GM06990 (cell line): ENCODE measurements around the gene TGFB1.

Experiments used
- DNase-seq: peaks from one replicate; pipeline ENCODE4 v3.0.0-alpha.2; 2011; ENCODE audit not compliant: insufficient read length; ENCODE audit errors: extremely low read depth
- H3K27me3 ChIP-seq: replicated peaks from 2 replicates; pipeline ENCODE4 v1.6.0; 2011; ENCODE audit warnings: low read length; ENCODE audit not compliant: control insufficient read depth, insufficient read depth
- H3K36me3 ChIP-seq: 2 replicates; pipeline ENCODE4 v1.5.1; 2011; ENCODE audit warnings: low read length; ENCODE audit not compliant: control insufficient read depth, insufficient read depth
- H3K4me3 ChIP-seq: replicated peaks from 2 replicates; pipeline ENCODE4 v1.5.1; 2011; ENCODE audit warnings: low read depth, mild to moderate bottlenecking, control low read depth, low read length
- TF ChIP-seq, protein P1 (sequence below): IDR thresholded peaks from 2 replicates; pipeline ENCODE4 v1.5.1; 2011; ENCODE audit warnings: low read length, control low read depth, mild to moderate bottlenecking, inconsistent platforms; ENCODE audit not compliant: insufficient read depth, poor library complexity, severe bottlenecking

The TGFB1 gene

DNA sequence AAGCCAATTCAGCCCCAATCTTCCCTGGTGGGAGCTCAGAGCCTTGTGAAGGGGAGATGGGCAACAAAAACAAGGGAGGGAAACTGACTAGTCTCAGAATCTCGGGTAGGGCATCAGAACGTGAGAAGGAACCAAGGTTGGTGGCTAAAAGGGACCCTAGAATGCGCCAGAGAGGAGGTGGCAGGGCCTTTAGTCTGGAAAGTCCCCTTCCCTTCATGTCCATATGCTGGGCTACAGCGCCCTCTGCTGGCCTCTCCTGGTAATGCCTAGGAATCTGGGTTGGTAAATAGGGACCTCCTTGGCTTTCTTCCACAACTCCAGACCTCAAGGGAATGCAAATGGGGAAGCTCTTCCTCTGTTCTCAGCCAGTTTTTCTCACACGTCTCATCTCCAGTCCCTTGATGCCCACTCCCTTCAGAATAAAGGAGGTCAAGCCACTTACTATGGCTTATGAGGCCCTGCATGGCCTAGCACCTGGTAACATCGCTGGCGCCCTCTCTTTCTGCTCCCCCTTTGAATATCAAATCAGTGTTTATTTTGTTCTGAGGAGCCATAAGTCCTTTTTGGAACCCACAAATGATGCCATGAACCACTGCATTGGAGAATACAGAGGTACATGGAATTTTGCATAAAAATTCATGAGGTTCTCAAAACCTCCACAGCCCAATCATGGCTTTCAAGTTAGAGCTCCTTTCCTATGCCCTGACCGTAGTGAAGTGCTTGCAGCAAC, 45.1 kb downstream of the TGFB1 start:
- H3K36me3 ChIP-seq, result peaks cover 19% of the 10 kb centered on the region
- H3K27me3 ChIP-seq, result no peaks in the 10 kb centered on the region
- peak; percentile 56 for DNase-seq
- TF ChIP-seq, protein P1, sequence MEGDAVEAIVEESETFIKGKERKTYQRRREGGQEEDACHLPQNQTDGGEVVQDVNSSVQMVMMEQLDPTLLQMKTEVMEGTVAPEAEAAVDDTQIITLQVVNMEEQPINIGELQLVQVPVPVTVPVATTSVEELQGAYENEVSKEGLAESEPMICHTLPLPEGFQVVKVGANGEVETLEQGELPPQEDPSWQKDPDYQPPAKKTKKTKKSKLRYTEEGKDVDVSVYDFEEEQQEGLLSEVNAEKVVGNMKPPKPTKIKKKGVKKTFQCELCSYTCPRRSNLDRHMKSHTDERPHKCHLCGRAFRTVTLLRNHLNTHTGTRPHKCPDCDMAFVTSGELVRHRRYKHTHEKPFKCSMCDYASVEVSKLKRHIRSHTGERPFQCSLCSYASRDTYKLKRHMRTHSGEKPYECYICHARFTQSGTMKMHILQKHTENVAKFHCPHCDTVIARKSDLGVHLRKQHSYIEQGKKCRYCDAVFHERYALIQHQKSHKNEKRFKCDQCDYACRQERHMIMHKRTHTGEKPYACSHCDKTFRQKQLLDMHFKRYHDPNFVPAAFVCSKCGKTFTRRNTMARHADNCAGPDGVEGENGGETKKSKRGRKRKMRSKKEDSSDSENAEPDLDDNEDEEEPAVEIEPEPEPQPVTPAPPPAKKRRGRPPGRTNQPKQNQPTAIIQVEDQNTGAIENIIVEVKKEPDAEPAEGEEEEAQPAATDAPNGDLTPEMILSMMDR, result peak; percentile 89
- H3K4me3 ChIP-seq, result peak overlapping the region; percentile 80

DNA sequence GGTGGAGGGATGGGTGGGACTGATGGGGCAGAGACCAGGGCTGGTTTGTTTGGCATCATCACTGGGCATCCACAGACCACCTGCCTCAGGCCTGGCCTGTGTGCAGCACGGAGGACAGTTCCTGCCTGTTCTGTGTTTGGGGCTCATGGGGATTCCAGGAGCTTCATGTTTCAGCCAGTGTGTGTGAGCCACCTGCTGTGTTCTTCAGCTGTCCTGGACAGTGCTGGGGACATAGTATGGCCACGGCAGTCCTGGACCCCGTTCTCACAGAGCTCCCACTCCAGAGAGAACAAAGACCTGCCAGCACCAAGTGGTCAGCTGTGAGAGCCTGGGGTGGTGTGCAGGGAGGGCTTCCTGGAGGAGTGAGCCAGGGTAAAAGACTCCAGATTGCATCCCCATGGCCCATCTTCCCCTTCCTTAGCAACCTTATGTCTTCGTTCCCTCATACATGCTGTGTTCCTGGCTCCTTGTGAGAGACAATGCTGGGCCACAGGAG, 45.7 kb downstream of the TGFB1 start:
- peaks cover 16% of the 10 kb centered on the region for H3K36me3 ChIP-seq

DNA sequence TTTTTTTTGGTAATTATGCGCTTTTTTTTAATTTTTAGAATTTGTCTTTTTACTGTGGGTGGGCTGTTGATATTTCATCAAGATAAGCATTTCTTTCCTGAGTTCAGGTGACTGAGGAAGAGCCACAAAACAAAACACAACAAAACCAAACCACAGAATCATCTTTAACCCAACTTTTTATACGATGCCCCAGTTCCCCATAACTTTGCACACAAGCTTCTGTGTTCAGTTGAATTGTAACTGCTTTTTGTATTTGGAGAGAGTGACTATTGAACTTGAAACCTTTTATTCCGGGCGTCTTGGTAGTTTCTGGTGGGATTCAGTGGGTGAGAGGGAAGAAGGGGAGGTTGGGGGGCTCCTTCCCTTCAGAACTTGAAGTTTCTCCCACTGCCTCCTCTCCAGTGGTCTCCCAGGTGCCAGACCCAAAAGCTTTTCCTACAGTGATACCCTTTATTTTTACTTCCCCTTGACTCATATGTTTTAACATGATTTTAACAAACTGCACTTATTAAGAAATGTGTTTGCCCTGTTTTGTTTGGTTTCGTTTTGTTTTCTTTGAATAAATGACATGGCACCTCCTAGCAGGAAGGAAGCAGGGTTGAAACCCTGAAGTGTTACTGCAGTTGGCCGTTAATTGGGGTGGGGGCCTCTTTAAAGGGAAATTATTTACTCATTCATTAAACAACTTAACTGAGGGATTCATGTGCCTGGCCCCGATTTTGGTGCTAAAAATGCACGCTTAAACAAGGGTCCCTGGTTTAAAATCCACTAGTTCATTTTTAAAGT, 46.4 kb downstream of the TGFB1 start:
- TF ChIP-seq, protein P1, result no peak
- Histone ChIP-seq H3K27me3 (no peaks in the 10 kb centered on the region), H3K36me3 (peaks cover 15% of the 10 kb centered on the region), H3K4me3 (no peak overlapping the region)
- DNase-seq, result no peak

More for the DNA sequence above, 45.7 kb downstream of the TGFB1 start:
- Histone ChIP-seq H3K4me3 (no peak overlapping the region), H3K27me3 (no peaks in the 10 kb centered on the region)
- DNase-seq, result no peak
- TF ChIP-seq, protein P1, result no peak

DNA sequence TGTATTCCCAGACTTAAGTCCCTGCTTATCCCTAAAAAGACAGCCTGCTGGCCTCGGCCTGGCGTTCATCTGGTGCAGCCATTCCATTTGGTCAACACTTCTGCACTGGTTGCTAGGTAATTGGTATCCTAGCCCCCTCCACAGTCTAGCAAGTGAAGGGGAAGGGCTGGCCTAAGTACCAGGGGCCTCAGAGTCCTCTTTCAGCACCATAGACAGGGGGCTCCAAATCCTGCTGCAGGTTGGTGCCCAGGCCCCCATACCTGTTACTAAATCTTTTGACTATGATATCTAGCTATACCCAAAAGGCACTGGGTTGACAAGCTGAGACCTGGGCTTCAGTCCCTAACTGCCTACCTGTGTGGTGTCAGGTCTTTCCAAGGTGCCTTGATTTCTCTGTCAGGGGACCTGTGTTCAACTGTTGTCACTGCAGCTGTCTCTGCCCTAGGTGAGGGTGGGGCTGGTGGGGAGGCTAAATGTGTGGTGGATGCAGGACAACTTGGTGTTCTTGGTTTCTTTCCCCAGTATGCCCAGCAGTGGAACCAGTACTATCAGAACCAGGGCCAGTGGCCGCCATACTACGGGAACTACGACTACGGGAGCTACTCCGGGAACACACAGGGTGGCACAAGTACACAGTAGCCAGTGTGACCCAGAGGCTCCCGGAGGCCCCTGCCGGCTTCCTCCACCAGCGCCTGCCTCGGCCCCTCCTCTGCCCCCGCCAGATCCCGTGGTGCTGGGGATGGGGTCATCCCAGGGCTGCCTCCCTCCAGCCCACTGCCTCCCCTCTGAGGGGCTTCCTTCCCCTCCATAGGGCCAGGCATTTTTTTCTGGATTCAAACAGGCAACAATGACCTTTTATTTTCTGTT, 47.6 kb downstream of the TGFB1 start:
- peaks cover 21% of the 10 kb centered on the region for H3K36me3 ChIP-seq
- no peaks in the 10 kb centered on the region for H3K27me3 ChIP-seq
- H3K4me3 ChIP-seq, result no peak overlapping the region
- TF ChIP-seq, protein P1, result no peak
- DNase-seq, result no peak

DNA sequence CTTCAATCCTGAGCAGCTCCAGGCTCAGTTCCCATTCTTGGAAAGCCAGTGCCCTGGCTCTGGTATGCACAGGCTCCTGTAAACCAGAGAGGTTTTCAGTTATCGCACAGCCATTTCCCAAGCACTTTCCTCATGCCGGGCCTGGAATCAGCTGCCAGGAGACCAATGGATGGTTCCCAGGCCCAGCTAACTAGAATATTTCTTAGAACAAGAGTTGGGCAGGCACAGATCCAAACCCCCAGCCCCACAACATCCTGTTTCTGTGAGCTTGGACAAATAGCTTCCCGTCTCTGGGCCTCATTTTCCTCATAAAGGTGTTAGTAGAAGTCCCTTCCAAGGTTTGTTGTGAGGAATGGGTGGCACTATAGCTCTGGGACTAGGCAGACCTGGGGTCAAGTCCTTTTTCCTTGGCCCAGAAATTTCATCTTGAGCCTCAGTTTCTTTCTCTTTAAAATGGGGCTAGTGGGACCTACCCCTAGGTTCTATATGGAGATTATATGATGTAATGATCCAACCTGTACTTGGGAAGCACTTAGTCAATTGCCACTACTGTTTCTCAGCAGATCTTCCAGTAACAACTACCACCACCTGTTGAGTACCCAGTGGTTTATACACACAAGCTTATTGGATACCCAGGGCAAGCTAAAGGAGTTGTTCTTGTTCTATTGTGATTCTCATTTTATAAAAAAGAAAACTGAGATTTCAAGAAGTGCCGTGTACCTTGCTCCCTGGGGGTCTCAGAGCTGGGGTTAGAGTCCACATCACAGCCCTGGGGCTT, 48.8 kb downstream of the TGFB1 start:
- DNase-seq, result no peak
- TF ChIP-seq, protein P1, result no peak
- H3K27me3 ChIP-seq, result no peaks in the 10 kb centered on the region
- no peak overlapping the region for H3K4me3 ChIP-seq
- peaks cover 26% of the 10 kb centered on the region for H3K36me3 ChIP-seq
